GM12878 (cell line): ENCODE data around the gene MAMDC2. TPM values are rescaled to one million over a fixed set of nuclear protein-coding genes. Genes with fewer than 3 reads are reported as not detected.
A peak's percentile ranks its signal among the peaks of the same experiment; 100 is the strongest.

Source experiments
- BCLAF1 ChIP-seq: fragments of 450-650 bp; IDR thresholded peaks from 2 replicates; pipeline ENCODE4 v1.6.1; 2017; ENCODE audit warnings: antibody characterized with exemption, mild to moderate bottlenecking, moderate library complexity
- BMI1 ChIP-seq: fragments of 450-650 bp; IDR thresholded peaks from 2 replicates; pipeline ENCODE4 v1.6.1; 2016; ENCODE audit warnings: mild to moderate bottlenecking, moderate library complexity, borderline replicate concordance
- CEBPZ ChIP-seq: fragments of 150-350 bp; IDR thresholded peaks from 2 replicates; pipeline ENCODE4 v1.6.1; 2016; ENCODE audit warnings: low read depth, low read length
- CREM ChIP-seq: IDR thresholded peaks from 2 replicates; pipeline ENCODE4 v1.6.1; 2014; ENCODE audit warnings: antibody characterized with exemption, low read depth
- EP300 ChIP-seq, 2 experiments: fragments of 150-350 bp in 1 of 2; IDR thresholded peaks; 2 replicates each; pipeline ENCODE4 v1.6.1; 2011 to 2012; ENCODE audit warnings: low read depth in 2 of 2, low read length in 2 of 2, borderline replicate concordance in 1 of 2, improper control_type of control experiment in 1 of 2, inconsistent platforms in 1 of 2; ENCODE audit not compliant: control insufficient read depth in 1 of 2
- FOS ChIP-seq: IDR thresholded peaks from 3 replicates; pipeline ENCODE4 v1.6.1; 2011; ENCODE audit warnings: borderline replicate concordance; ENCODE audit not compliant: insufficient read length; ENCODE audit errors: extremely low read depth
- GATAD2B ChIP-seq: fragments of 450-650 bp; conservative IDR thresholded peaks from 2 replicates; pipeline ENCODE4 v1.6.1; 2017; ENCODE audit warnings: low read depth, mild to moderate bottlenecking, moderate library complexity
- HCFC1 ChIP-seq: fragments of 150-350 bp; IDR thresholded peaks from 2 replicates; pipeline ENCODE4 v1.6.1; 2014; ENCODE audit warnings: low read length
- MXI1 ChIP-seq: fragments of 150-350 bp; IDR thresholded peaks from 2 replicates; pipeline ENCODE4 v1.6.1; 2011; ENCODE audit warnings: low read depth, mild to moderate bottlenecking, inconsistent platforms, low read length, improper control_type of control experiment
- MYB ChIP-seq: fragments of 150-350 bp; IDR thresholded peaks from 2 replicates; pipeline ENCODE4 v1.6.1; 2014; ENCODE audit warnings: mild to moderate bottlenecking, low read depth, low read length, borderline replicate concordance
- RAD51 ChIP-seq: fragments of 450-650 bp; IDR thresholded peaks from 2 replicates; pipeline ENCODE4 v1.6.1; 2016; ENCODE audit warnings: moderate library complexity, mild to moderate bottlenecking, inconsistent platforms
- SRF ChIP-seq, 2 experiments: IDR thresholded peaks; 2 replicates each; pipeline ENCODE4 v1.6.1; 2011; ENCODE audit warnings: low read depth in 2 of 2, low read length in 2 of 2, mild to moderate bottlenecking in 1 of 2, moderate library complexity in 1 of 2
- TAF1 ChIP-seq: IDR thresholded peaks from 2 replicates; pipeline ENCODE4 v1.6.1; 2011; ENCODE audit warnings: mild to moderate bottlenecking, low read depth, low read length, borderline replicate concordance
- ZBED1 ChIP-seq: IDR thresholded peaks from 2 replicates; pipeline ENCODE4 v1.6.1; 2016; ENCODE audit warnings: borderline replicate concordance
- ZBTB33 ChIP-seq: fragments of 450-650 bp; IDR thresholded peaks from 2 replicates; pipeline ENCODE4 v1.6.1; 2017; ENCODE audit warnings: mild to moderate bottlenecking
- ZNF592 ChIP-seq: fragments of 450-650 bp; IDR thresholded peaks from 2 replicates; pipeline ENCODE4 v1.6.1; 2017; ENCODE audit warnings: mild to moderate bottlenecking, moderate library complexity
- polyA plus RNA-seq, 11 experiments: library from polyadenylated mRNA; depleted of rRNA in 4 of 11; unstranded in 6 of 11; stranded (reverse) in 5 of 11; fragments of >200 nt; fragmentation: Nextera tagmentation in 4 of 11; fragmentation: Illumina TruSeq in 1 of 11; extraction: Ambion mirVana in 4 of 11; extraction: Trizol in 1 of 11; gene quantifications; 1 replicate in 1 of 11; 2 replicates in 10 of 11; pipeline versions ENCODE4 v1.2.1 to v1.2.3, GENCODE V29; 2011 to 2016; ENCODE audit warnings: inconsistent platforms in 2 of 11, missing spikeins in 2 of 11, low read depth in 1 of 11
- total RNA-seq, 4 experiments: library from RNA; depleted of rRNA in 3 of 4; stranded (reverse); fragments of >200 nt in 3 of 4; fragmentation: Illumina TruSeq in 1 of 4; extraction: Trizol in 1 of 4; gene quantifications; 2 replicates each; pipeline versions ENCODE4 v1.2.1 to v1.2.3, GENCODE V29; 2013 to 2021

Gene MAMDC2
- total and polyA plus RNA-seq, 10 of the 15 experiments (the other 5 are each of a cell fraction or from before 2014, with no cell fraction given), result 0.01 to 0.09 TPM; not detected in 8

- peak; percentile 43 to 76; a peak in 2 of 4 replicates for TF ChIP-seq EP300 (IDR thresholded peaks at IDR 0.05; ENCODE audit: borderline replicate concordance in 1 of 2, control insufficient read depth in 1 of 2, low read depth in 2 of 2, low read length in 2 of 2)
- peak; percentile 81 for TF ChIP-seq TAF1
- no peak for TF ChIP-seq FOS
- TF ChIP-seq HCFC1, result peak; percentile 52
- no peak for TF ChIP-seq SRF (IDR thresholded peaks at IDR 0.05; ENCODE audit: low read depth in 2 of 2, low read length in 2 of 2)
- TF ChIP-seq CREM, result 0 out of 2 replicates have a peak, but pooled peaks have one; percentile 7
- peak; percentile 87 for TF ChIP-seq GATAD2B
- TF ChIP-seq ZBTB33, result no peak
- no peak for TF ChIP-seq ZNF592
- no peak for TF ChIP-seq BCLAF1
- TF ChIP-seq MXI1, result peak; percentile 69; the same call in 1 of the 2 replicates
- no peak for TF ChIP-seq ZBED1
- no peak for TF ChIP-seq RAD51
- no peak for TF ChIP-seq BMI1
- no peak for TF ChIP-seq MYB
- no peak for TF ChIP-seq CEBPZ
Observed at GRCh38 chr9:70258692-70259511, 215.3 kb downstream of the MAMDC2 start, which contains the start of gene SMC5 (continued).
